ENCODE data around the gene N4BP2. TPM values are rescaled to one million over a fixed set of nuclear protein-coding genes. Genes with fewer than 3 reads are reported as not detected.
A peak's percentile ranks its signal among the peaks of the same experiment; 100 is the strongest.

N4BP2 gene
- total and polyA plus RNA-seq, 2 of the 8 experiments (the other 6 are each of a cell fraction or from before 2014, with no cell fraction given), result 4.4 to 44.7 TPM

DNA sequence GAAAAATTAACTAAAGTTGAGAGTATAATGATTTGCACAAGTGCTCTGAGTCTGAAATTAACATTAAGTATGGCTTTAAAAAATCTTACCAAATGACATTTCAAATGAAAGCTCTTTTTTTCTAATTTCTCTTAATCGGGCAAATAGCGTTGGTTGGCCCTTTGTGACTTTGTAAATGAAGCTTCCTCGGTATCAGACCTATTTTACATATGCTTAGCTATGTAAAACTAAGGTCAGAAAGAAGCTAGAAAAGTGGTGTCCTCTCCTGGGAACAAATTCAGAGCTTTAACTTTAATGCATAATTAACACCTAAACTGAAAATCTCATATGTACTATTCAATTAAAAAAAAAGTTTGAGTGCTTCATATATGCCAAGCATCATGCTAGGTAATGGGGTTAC is 62.7 kb downstream of the N4BP2 start:
- Histone ChIP-seq H3K23me2 (ENCODE audit: low read depth, low read length) (no peaks in the 10 kb centered on the region), H3K9ac (replicated peaks in 1 of 4; ENCODE audit: extremely low read depth in 1 of 4, low read depth in 3 of 4, low read length in 3 of 4) (no peak overlapping the region), H2BK20ac (ENCODE audit: low read length) (no peak overlapping the region), H3K23ac (ENCODE audit: insufficient read length) (no peak overlapping the region), H4K91ac (replicated peaks; ENCODE audit: insufficient read length, low read length) (no peak overlapping the region), H3K79me1 (ENCODE audit: low read depth, low read length) (no peaks in the 10 kb centered on the region; the same call in 1 of the 2 replicates), H3K27me3 (replicated peaks in 1 of 4; ENCODE audit: control insufficient read depth in 3 of 4, extremely low read depth in 1 of 4, insufficient read depth in 3 of 4, low read length in 3 of 4) (no peaks in the 10 kb centered on the region), H3K9me3 (ENCODE audit: insufficient read depth in 2 of 2, low read depth in 1 of 2, low read length in 1 of 2) (no peaks in the 10 kb centered on the region), H2AK5ac (ENCODE audit: low read depth, low read length) (no peak overlapping the region), H3K56ac (replicated peaks; ENCODE audit: insufficient read length, low read depth, low read length) (no peak overlapping the region), H2BK120ac (replicated peaks; ENCODE audit: low read depth, low read length) (no peak overlapping the region), H3K4me1 (replicated peaks in 1 of 4; ENCODE audit: control insufficient read depth in 3 of 4, insufficient read depth in 4 of 4, low read length in 3 of 4) (peaks cover 0 to 3% (median 1%) of the 10 kb centered on the region in 4 experiments; a peak in 3 of 7 replicates), H3K4ac (replicated peaks; ENCODE audit: insufficient read length, low read depth, low read length) (no peak overlapping the region), H3K36me3 (ENCODE audit: control insufficient read depth in 2 of 4, insufficient read depth in 4 of 4, low read length in 3 of 4) (peaks cover 0 to 29% (median 2%) of the 10 kb centered on the region in 4 experiments; a peak in 3 of 8 replicates), H3K4me3 (ENCODE audit: extremely low read depth in 1 of 4, insufficient read depth in 2 of 4, low read depth in 3 of 4, low read length in 4 of 4) (peak overlapping the region in 1 of 4 experiments; percentile 25; a peak in 2 of 8 replicates), H2BK12ac (ENCODE audit: low read depth, low read length) (no peak overlapping the region), H3K18ac (ENCODE audit: extremely low read depth, low read length) (no peak overlapping the region), H2BK15ac (ENCODE audit: low read length) (no peak overlapping the region), H2BK5ac (ENCODE audit: low read depth, low read length) (no peak overlapping the region), H3K14ac (ENCODE audit: insufficient read length) (no peak overlapping the region), H3K79me2 (ENCODE audit: control insufficient read depth in 1 of 2, insufficient read depth in 2 of 2, low read length in 2 of 2) (no peaks in the 10 kb centered on the region), H4K8ac (ENCODE audit: extremely low read depth, insufficient read depth, low read length) (no peak overlapping the region), H3K27ac (ENCODE audit: low read depth, low read length) (no peak overlapping the region), H4K20me1 (replicated peaks in 1 of 2; ENCODE audit: control insufficient read depth in 1 of 2, insufficient read depth in 2 of 2, low read length in 2 of 2) (no peaks in the 10 kb centered on the region), H2AFZ (ENCODE audit: low read length) (no peak overlapping the region), H4K5ac (ENCODE audit: insufficient read length, low read depth, low read length) (no peak overlapping the region), H3K4me2 (ENCODE audit: insufficient read depth in 1 of 2, low read depth in 2 of 2, low read length in 2 of 2) (peak overlapping the region; percentile 10 to 29; a peak in 2 of 4 replicates)
- CTCF ChIA-PET (ENCODE audit: partially characterized antibody), result interaction anchor here (1.2 to 1.4 kb wide), 5 partner anchors 14 to 206 kb away, joined by 3 to 5 read pairs (median 5); no protein-coding TSS in a partner anchor
- POLR2A ChIA-PET (ENCODE audit: partially characterized antibody), result interaction anchor here (0.9 to 1.4 kb wide), 3 partner anchors 16 to 197 kb away, joined by 3 to 5 read pairs (median 3); no protein-coding TSS in a partner anchor
- WGBS, 2 experiments (ENCODE audit: extremely low coverage in 1 of 2, insufficient coverage in 1 of 2, insufficient read length in 1 of 2, insufficient replicate concordance in 2 of 2, low coverage in 1 of 2, low lambda C conversion rate in 2 of 2, missing lambda C conversion rate in 1 of 2), result 11% methylated on average over 3 of the region's 3 CpGs; no CpG with 5 or more reads in 1 of the 2 experiments
- DNase-seq (ENCODE audit: low read depth in 1 of 2, low spot score in 2 of 2), result no peak
- FAIRE-seq, result peak; percentile 83
